ENCODE results near the gene SORCS1. TPM values are rescaled to one million over a fixed set of nuclear protein-coding genes. Genes with fewer than 3 reads are reported as not detected.

Gene SORCS1
- total and polyA plus RNA-seq, 2 of the 8 experiments (the other 6 are each of a cell fraction or from before 2014, with no cell fraction given) = 4.1 to 4.6 TPM

GRCh38 chr10:106947643-106948042 is 216.9 kb downstream of the SORCS1 start:
- no peak overlapping the region for H2BK5ac ChIP-seq (ENCODE audit: low read depth, low read length)
- H3K56ac ChIP-seq (replicated peaks; ENCODE audit: insufficient read length, low read depth, low read length) = no peak overlapping the region
- no peak for FAIRE-seq
- no peak overlapping the region for H2BK15ac ChIP-seq (ENCODE audit: low read length)
- no peak overlapping the region for H3K18ac ChIP-seq (ENCODE audit: extremely low read depth, low read length)
- H4K91ac ChIP-seq (replicated peaks; ENCODE audit: insufficient read length, low read length) = no peak overlapping the region
- no peaks in the 10 kb centered on the region for H3K36me3 ChIP-seq (ENCODE audit: control insufficient read depth in 2 of 4, insufficient read depth in 4 of 4, low read length in 3 of 4)
- no peak overlapping the region for H3K14ac ChIP-seq (ENCODE audit: insufficient read length)
- H4K5ac ChIP-seq (ENCODE audit: insufficient read length, low read depth, low read length) = no peak overlapping the region
- no peak overlapping the region for H2AFZ ChIP-seq (ENCODE audit: low read length)
- H2BK12ac ChIP-seq (ENCODE audit: low read depth, low read length) = no peak overlapping the region
- no peaks in the 10 kb centered on the region for H4K20me1 ChIP-seq (replicated peaks in 1 of 2; ENCODE audit: control insufficient read depth in 1 of 2, insufficient read depth in 2 of 2, low read length in 2 of 2)
- no peak overlapping the region for H3K4me3 ChIP-seq (ENCODE audit: extremely low read depth in 1 of 4, insufficient read depth in 2 of 4, low read depth in 3 of 4, low read length in 4 of 4)
- H3K9ac ChIP-seq (replicated peaks in 1 of 4; ENCODE audit: extremely low read depth in 1 of 4, low read depth in 3 of 4, low read length in 3 of 4) = no peak overlapping the region
- H4K8ac ChIP-seq (ENCODE audit: extremely low read depth, insufficient read depth, low read length) = no peak overlapping the region
- no peak overlapping the region for H3K23ac ChIP-seq (ENCODE audit: insufficient read length)
- no peak overlapping the region for H2BK20ac ChIP-seq (ENCODE audit: low read length)
- no peak overlapping the region for H3K4ac ChIP-seq (replicated peaks; ENCODE audit: insufficient read length, low read depth, low read length)
- CTCF ChIA-PET (ENCODE audit: partially characterized antibody) = interaction anchor here (0.8 kb wide), 1 partner anchor 44 kb away, joined by 3 read pairs; no protein-coding TSS in a partner anchor
- H3K4me1 ChIP-seq (replicated peaks in 1 of 4; ENCODE audit: control insufficient read depth in 3 of 4, insufficient read depth in 4 of 4, low read length in 3 of 4) = no peaks in the 10 kb centered on the region
- no peaks in the 10 kb centered on the region for H3K79me1 ChIP-seq (ENCODE audit: low read depth, low read length)
- no peaks in the 10 kb centered on the region for H3K79me2 ChIP-seq (ENCODE audit: control insufficient read depth in 1 of 2, insufficient read depth in 2 of 2, low read length in 2 of 2)
- no peak overlapping the region for H3K27ac ChIP-seq (ENCODE audit: low read depth, low read length)
- 96% methylated on average over 3 of the region's 3 CpGs; no CpG with 5 or more reads in 1 of the 2 experiments for WGBS, 2 experiments (ENCODE audit: extremely low coverage in 1 of 2, insufficient coverage in 1 of 2, insufficient read length in 1 of 2, insufficient replicate concordance in 2 of 2, low coverage in 1 of 2, low lambda C conversion rate in 2 of 2, missing lambda C conversion rate in 1 of 2)
- H3K27me3 ChIP-seq (replicated peaks in 1 of 4; ENCODE audit: control insufficient read depth in 3 of 4, extremely low read depth in 1 of 4, insufficient read depth in 3 of 4, low read length in 3 of 4) = no peaks in the 10 kb centered on the region
- POLR2A ChIA-PET (ENCODE audit: partially characterized antibody) = no interaction called here
- no peaks in the 10 kb centered on the region for H3K23me2 ChIP-seq (ENCODE audit: low read depth, low read length)
- no peak overlapping the region for H3K4me2 ChIP-seq (ENCODE audit: insufficient read depth in 1 of 2, low read depth in 2 of 2, low read length in 2 of 2)
- no peak overlapping the region for H2AK5ac ChIP-seq (ENCODE audit: low read depth, low read length)
- H2BK120ac ChIP-seq (replicated peaks; ENCODE audit: low read depth, low read length) = no peak overlapping the region
- H3K9me3 ChIP-seq (ENCODE audit: insufficient read depth in 2 of 2, low read depth in 1 of 2, low read length in 1 of 2) = 0 out of 4 replicates have a peak, but pooled peaks cover 0 to 3% of the 10 kb centered on the region in 2 experiments
- DNase-seq (ENCODE audit: low read depth in 1 of 2, low spot score in 2 of 2) = no peak
- TF ChIP-seq PHF8 (conservative IDR thresholded peaks at IDR 0.05; ENCODE audit: low read depth, low read length) = no peak
- TF ChIP-seq KDM1A (IDR thresholded peaks at IDR 0.05; ENCODE audit: borderline replicate concordance, low read length) = no peak
- TF ChIP-seq BRCA1 (IDR thresholded peaks at IDR 0.05; ENCODE audit: low read depth, low read length) = no peak
- no peak for TF ChIP-seq TCF12 (IDR thresholded peaks at IDR 0.05; ENCODE audit: low read depth, low read length)
- TF ChIP-seq GTF2F1 (IDR thresholded peaks at IDR 0.05; ENCODE audit: borderline replicate concordance, low read depth, low read length) = no peak
- TF ChIP-seq EGR1 (IDR thresholded peaks at IDR 0.05; ENCODE audit: borderline replicate concordance, low read depth, low read length) = no peak
- no peak for TF ChIP-seq ATF3 (IDR thresholded peaks at IDR 0.05; ENCODE audit: insufficient read depth, low read depth, low read length)
- TF ChIP-seq GABPA (IDR thresholded peaks at IDR 0.05; ENCODE audit: borderline replicate concordance, insufficient read depth, low read length) = no peak
- no peak for TF ChIP-seq SUZ12 (IDR thresholded peaks at IDR 0.05; ENCODE audit: low read length)
- no peak for TF ChIP-seq NRF1 (IDR thresholded peaks at IDR 0.05; ENCODE audit: low read depth, low read length)
- no peak for TF ChIP-seq CTBP2 (IDR thresholded peaks at IDR 0.05; ENCODE audit: borderline replicate concordance, insufficient read depth, insufficient read length, low read length)
- no peak for TF ChIP-seq E2F6 (IDR thresholded peaks at IDR 0.05)
- TF ChIP-seq CBX8 (IDR thresholded peaks at IDR 0.05; ENCODE audit: borderline replicate concordance, low read depth, low read length) = no peak
